GM12875 (cell line): ENCODE data around the gene LYRM1.

ENCODE experiments used
- H3K4me3 ChIP-seq: one replicate; pipeline ENCODE4 v1.5.1; 2011; ENCODE audit warnings: low read depth, low read length, control low read depth
- TF ChIP-seq, protein P1 (sequence below): IDR thresholded peaks from 2 replicates; pipeline ENCODE4 v1.5.1; 2011; ENCODE audit warnings: low read depth, mild to moderate bottlenecking, control low read depth, inconsistent platforms, low read length, moderate library complexity, borderline replicate concordance; ENCODE audit not compliant: insufficient read depth

LYRM1 gene

DNA sequence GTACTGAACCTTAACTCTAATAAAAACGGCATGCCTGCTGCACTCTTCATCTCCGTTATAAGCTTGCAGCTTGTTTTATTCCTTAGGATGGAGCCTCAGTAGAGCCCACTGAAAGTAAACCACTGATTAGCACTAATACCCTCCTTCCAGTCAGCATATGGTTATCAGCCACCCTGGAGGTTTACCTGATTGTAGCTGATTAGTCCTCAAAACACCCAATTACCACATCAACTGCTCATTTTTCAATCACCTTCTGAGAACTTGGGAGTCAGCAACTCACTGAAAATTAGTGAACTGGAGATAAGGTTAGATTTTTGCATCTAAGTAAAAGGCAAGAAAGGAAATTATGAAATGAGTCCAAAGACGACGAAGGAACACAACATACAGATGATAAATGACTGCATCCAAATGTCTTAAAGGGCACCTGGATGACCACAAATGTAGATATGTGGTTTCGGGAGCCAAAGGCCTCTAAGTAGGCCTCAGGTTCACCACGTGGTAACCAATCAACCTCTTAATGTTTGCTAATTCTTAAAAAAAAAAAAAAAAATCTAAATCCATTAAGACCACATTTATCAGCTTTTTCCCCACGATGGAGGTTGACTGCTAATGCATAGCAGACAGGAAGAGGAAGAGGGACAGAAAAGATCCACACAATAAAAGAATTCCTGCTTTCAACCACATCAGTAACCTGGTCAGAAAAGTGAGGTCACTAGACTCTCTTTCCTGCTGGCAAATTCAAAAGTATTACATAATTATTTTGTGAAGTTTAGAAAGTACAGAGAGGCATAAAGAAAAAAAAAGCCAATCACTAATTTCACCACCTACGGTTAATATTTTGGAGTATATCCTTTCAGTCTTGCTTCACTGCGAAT lies 28.4 kb upstream of the LYRM1 start:
- no peak overlapping the region for H3K4me3 ChIP-seq
- TF ChIP-seq, protein P1, sequence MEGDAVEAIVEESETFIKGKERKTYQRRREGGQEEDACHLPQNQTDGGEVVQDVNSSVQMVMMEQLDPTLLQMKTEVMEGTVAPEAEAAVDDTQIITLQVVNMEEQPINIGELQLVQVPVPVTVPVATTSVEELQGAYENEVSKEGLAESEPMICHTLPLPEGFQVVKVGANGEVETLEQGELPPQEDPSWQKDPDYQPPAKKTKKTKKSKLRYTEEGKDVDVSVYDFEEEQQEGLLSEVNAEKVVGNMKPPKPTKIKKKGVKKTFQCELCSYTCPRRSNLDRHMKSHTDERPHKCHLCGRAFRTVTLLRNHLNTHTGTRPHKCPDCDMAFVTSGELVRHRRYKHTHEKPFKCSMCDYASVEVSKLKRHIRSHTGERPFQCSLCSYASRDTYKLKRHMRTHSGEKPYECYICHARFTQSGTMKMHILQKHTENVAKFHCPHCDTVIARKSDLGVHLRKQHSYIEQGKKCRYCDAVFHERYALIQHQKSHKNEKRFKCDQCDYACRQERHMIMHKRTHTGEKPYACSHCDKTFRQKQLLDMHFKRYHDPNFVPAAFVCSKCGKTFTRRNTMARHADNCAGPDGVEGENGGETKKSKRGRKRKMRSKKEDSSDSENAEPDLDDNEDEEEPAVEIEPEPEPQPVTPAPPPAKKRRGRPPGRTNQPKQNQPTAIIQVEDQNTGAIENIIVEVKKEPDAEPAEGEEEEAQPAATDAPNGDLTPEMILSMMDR: no peak

DNA sequence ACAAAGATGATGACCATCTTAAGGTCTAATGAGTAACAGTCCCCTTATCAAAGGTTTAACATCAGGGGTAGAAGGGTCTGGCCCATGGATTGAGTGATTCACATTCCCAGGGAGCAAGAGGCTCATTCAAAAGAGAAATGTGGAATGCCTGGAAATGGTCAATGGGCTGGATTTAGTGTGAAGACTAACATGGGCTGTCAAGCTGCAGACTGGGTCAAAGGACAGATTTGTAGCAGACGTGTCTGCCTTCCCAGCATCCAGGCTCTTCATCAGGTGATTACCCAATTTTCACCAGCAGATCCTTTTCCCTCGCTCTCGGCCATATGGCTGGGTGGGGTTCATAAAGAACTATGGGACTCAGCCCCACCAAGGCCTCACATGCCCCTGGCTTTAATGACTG lies 27.2 kb upstream of the LYRM1 start:
- H3K4me3 ChIP-seq: no peak overlapping the region
- TF ChIP-seq, protein P1: no peak

- no peak overlapping the region for H3K4me3 ChIP-seq
- TF ChIP-seq, protein P1: no peak
Observed at GRCh38 chr16:20874088-20874581, 26.4 kb upstream of the LYRM1 start.

- H3K4me3 ChIP-seq: no peak overlapping the region
- TF ChIP-seq, protein P1: no peak
Observed at GRCh38 chr16:20875355-20875650, 25.3 kb upstream of the LYRM1 start.

- H3K4me3 ChIP-seq: no peak overlapping the region
- TF ChIP-seq, protein P1: no peak
Observed at GRCh38 chr16:20878682-20879147, 21.9 kb upstream of the LYRM1 start.

DNA sequence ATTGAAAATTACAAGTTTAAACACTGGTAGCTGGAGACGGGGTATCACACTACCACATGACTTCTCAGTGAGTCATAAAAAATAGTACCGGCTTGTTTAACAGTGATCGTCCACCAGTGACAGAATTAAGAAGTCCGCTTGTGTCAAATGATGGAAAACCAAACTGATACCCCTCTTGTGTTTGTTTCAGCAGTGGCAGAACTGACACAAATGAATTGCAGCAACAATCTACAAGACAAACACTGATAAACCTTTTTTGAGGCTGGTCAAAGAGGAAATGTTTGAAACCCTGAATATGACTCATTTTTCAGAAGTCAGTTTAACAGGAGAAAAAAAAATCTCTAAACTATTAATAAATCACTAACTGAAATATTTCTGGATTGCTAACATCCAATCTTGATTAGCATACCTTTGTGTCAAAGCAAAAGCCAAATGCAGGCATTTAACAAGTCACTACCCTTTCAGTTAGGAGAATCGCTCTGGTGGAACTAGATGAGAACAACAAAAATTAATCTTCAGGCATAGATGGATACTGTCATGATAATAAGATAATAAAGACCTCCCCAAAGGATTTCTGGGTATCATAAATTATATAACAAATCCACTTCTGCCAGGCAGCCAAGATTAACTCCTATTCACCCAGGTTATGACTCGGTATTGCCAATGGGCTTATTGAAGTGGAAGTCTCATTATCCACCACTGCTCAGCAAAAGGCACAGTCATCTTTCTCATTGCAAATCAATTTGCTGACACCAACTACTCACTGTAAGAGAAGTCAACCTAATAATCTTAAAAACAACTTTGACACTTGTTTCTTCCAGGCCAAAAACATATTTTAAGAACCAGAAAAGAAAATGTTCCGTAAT lies 21.2 kb upstream of the LYRM1 start:
- TF ChIP-seq, protein P1: no peak
- no peak overlapping the region for H3K4me3 ChIP-seq
